HEK293 (cell line): ENCODE results near the gene RASA1.

Experiments
- CTCF ChIP-seq: fragments of 450-650 bp; formaldehyde crosslinking; IDR thresholded peaks from 2 replicates; pipeline ENCODE4 v1.5.1; 2016; ENCODE audit warnings: missing biosample characterization, missing genetic modification characterization
- SETDB1 ChIP-seq: IDR thresholded peaks from one replicate; pipeline ENCODE4 v1.6.1; 2017; ENCODE audit warnings: mild to moderate bottlenecking, low read length, moderate library complexity, mixed read lengths; ENCODE audit not compliant: insufficient read length
- ZNF792 ChIP-seq: fragments of 450-650 bp; formaldehyde crosslinking; IDR thresholded peaks from 2 replicates; pipeline ENCODE4 v1.5.1; 2016; ENCODE audit warnings: missing biosample characterization, missing genetic modification characterization
- ZSCAN5A ChIP-seq: fragments of 450-650 bp; formaldehyde crosslinking; IDR thresholded peaks from 2 replicates; pipeline ENCODE4 v1.5.1; 2016; ENCODE audit warnings: missing biosample characterization, missing genetic modification characterization

GRCh38 chr5:87229780-87230179 lies 37.9 kb upstream of the RASA1 start:
- no peak for TF ChIP-seq CTCF (tag by site-specific recombination)
- TF ChIP-seq ZNF792 (tag by site-specific recombination): no peak
- no peak for TF ChIP-seq ZSCAN5A (tag by site-specific recombination)
- TF ChIP-seq SETDB1: no peak
